Neutrophil (primary cell): ENCODE measurements around the gene MAMDC2.

Experiments
- H3K27ac ChIP-seq: fragments of 200-600 bp; sonication (generic); 2 replicates; pipeline ENCODE4 v1.5.1; 2016; ENCODE audit warnings: mild to moderate bottlenecking, moderate library complexity
- H3K27me3 ChIP-seq: fragments of 200-600 bp; sonication (generic); 2 replicates; pipeline ENCODE4 v1.6.0; 2016; ENCODE audit warnings: mild to moderate bottlenecking
- H3K36me3 ChIP-seq: fragments of 200-600 bp; sonication (generic); 2 replicates; pipeline ENCODE4 v1.5.1; 2017
- H3K4me1 ChIP-seq, 2 experiments: fragments of 200-600 bp in 1 of 2; sonication (generic) in 1 of 2; 1 replicate in 1 of 2; 2 replicates in 1 of 2; pipeline versions ENCODE4 v1.5.1 to v1.6.1; 2013 to 2016; ENCODE audit warnings: low read depth in 1 of 2, low read length in 1 of 2, mild to moderate bottlenecking in 1 of 2, moderate library complexity in 1 of 2; ENCODE audit not compliant: control insufficient read depth in 1 of 2, insufficient read depth in 1 of 2
- H3K4me3 ChIP-seq, 2 experiments: fragments of 200-600 bp in 1 of 2; sonication (generic) in 1 of 2; 1 replicate in 1 of 2; 2 replicates in 1 of 2; pipeline ENCODE4 v1.5.1; 2013 to 2016; ENCODE audit warnings: low read depth in 1 of 2, low read length in 1 of 2, mild to moderate bottlenecking in 1 of 2, moderate library complexity in 1 of 2
- H3K9me3 ChIP-seq: fragments of 200-600 bp; sonication (generic); 2 replicates; pipeline ENCODE4 v1.5.1; 2016
- TF ChIP-seq, protein P1 (sequence below): fragments of 200-600 bp; sonication (generic); IDR thresholded peaks from 2 replicates; pipeline ENCODE4 v1.5.1; 2016; ENCODE audit warnings: antibody characterized with exemption

The MAMDC2 gene

DNA sequence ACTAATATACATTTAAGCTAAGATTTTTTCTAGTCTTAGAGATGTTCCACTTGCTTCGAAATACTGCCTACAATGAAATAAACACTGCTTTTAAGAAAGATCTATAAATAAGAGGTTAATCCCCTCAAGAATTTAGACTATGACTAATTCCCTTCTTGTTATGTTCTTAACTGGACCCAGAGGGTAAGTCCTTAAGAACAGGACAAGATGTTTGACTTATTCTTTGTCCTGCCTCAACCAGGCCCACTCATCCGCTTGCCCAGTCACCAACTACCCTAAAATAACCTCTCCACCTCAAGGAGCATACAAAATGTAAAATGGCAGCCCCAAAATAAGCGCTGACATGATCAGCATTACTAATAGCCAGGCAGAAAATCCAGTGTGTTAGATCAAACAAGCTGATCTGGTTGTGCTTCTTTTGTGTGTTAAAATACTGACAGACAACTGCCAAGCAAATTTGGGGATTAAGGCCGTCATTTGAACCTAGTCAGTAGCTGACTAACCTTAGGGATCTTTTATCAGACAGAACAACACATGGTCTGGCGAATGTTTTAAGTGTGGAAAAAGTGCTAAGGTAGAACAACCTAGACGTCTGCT lies 121.5 kb downstream of the MAMDC2 start:
- Histone ChIP-seq H3K4me3 (no peak overlapping the region), H3K27ac (no peak overlapping the region), H3K4me1 (no peaks in the 10 kb centered on the region), H3K36me3 (no peaks in the 10 kb centered on the region), H3K27me3 (no peaks in the 10 kb centered on the region), H3K9me3 (no peaks in the 10 kb centered on the region)
- TF ChIP-seq, protein P1, sequence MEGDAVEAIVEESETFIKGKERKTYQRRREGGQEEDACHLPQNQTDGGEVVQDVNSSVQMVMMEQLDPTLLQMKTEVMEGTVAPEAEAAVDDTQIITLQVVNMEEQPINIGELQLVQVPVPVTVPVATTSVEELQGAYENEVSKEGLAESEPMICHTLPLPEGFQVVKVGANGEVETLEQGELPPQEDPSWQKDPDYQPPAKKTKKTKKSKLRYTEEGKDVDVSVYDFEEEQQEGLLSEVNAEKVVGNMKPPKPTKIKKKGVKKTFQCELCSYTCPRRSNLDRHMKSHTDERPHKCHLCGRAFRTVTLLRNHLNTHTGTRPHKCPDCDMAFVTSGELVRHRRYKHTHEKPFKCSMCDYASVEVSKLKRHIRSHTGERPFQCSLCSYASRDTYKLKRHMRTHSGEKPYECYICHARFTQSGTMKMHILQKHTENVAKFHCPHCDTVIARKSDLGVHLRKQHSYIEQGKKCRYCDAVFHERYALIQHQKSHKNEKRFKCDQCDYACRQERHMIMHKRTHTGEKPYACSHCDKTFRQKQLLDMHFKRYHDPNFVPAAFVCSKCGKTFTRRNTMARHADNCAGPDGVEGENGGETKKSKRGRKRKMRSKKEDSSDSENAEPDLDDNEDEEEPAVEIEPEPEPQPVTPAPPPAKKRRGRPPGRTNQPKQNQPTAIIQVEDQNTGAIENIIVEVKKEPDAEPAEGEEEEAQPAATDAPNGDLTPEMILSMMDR = no peak

DNA sequence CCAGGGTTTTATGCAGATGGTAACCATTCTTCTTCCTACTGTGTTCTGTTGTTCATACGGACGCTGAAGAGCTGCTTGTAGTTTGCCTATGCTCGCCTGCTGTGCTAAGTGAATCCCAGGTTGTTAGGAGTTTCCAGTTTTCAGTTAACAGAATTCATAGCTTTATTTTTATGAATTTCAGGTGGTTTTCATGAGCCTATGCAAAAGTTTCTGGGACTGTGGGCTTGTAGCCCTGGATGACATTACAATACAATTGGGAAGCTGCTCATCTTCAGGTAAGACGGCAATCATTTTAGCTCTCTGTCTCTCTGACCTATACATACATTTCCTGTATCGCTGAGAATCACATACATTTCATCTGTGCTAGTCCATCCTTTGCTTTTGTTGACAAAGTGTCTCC lies 124.9 kb downstream of the MAMDC2 start:
- Histone ChIP-seq H3K4me3 (no peak overlapping the region), H3K36me3 (no peaks in the 10 kb centered on the region), H3K27me3 (no peaks in the 10 kb centered on the region), H3K9me3 (no peaks in the 10 kb centered on the region), H3K4me1 (no peaks in the 10 kb centered on the region), H3K27ac (no peak overlapping the region)
- TF ChIP-seq, protein P1 = no peak

DNA sequence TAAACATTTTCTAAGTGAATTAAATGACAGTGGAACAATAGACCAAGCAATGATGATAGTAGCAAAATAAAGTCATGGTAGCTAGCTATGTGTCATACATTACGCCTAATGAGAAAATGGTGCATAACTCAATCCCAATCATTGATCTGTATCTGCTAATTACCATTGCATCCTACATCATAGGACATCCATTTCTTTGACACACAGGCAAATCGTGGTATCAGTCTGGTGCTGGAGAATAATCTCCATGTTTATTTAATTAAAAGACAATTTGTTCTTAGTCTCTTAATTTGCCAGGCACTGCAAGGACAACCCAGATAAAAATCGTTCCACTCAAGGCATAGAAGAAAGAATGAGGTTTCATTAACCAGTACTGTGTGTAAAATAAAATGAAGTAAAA lies 125.6 kb downstream of the MAMDC2 start:
- TF ChIP-seq, protein P1 = no peak
- Histone ChIP-seq H3K36me3 (no peaks in the 10 kb centered on the region), H3K4me1 (no peaks in the 10 kb centered on the region), H3K27me3 (no peaks in the 10 kb centered on the region), H3K27ac (no peak overlapping the region), H3K4me3 (no peak overlapping the region), H3K9me3 (no peaks in the 10 kb centered on the region)

DNA sequence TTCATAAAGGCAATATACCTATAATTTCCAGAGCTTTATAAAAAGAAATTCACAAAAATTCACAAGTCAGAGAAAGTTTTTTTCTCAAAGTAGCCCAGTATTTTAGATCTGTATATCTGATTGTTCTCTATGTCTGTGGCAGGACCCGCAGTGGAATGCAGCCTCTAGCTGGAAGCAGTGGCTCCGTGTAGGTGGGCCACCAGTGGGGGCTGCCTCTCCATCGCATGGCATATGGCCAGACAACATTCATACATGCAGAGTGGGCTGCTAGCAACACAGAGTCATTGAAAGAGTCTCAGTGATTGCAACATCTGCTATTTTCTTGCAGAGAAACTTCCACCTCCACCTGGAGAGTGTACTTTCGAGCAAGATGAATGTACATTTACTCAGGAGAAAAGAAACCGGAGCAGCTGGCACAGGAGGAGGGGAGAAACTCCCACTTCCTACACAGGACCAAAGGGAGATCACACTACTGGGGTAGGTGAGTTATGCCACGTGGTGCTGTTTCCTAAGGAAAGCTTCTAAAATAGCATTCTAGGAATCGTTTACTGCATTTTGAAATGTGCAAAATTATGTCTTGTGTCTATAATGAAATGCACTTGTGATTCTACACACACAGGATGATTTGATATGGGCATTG lies 126.6 kb downstream of the MAMDC2 start:
- Histone ChIP-seq H3K4me1 (no peaks in the 10 kb centered on the region), H3K27me3 (no peaks in the 10 kb centered on the region), H3K4me3 (no peak overlapping the region), H3K27ac (no peak overlapping the region), H3K36me3 (no peaks in the 10 kb centered on the region), H3K9me3 (no peaks in the 10 kb centered on the region)
- TF ChIP-seq, protein P1 = no peak

DNA sequence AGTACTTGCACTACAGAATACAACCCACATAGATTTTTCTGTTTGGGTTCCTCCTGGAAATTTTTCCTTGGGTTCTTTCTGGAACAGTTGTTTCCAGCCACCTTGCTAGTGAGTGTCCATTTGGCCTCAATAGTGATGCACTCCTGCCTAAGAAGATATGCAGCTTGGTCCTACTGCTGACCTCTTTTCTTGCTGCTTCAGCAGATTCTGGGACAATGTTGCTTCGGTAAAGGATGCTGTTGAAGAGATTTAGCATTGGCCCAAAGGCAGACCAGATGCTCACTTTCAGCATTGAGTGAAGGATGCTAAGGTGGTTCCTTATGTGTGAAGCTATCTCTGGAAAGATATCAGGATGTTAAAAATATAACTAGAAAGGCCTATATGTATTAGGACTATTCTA lies 128.9 kb downstream of the MAMDC2 start:
- Histone ChIP-seq H3K9me3 (no peaks in the 10 kb centered on the region), H3K27ac (no peak overlapping the region), H3K4me3 (no peak overlapping the region), H3K4me1 (no peaks in the 10 kb centered on the region), H3K27me3 (no peaks in the 10 kb centered on the region), H3K36me3 (no peaks in the 10 kb centered on the region)
- TF ChIP-seq, protein P1 = no peak
